Activated gamma-delta T cell (primary cell): ENCODE data around the gene HDGF.

Experiments used
- DNase-seq: peaks from one replicate; lab custom pipeline; 2025; lab: John Stamatoyannopoulos, UW
- total RNA-seq, 2 donors: gene quantifications; one replicate each; lab custom pipeline; 2026; lab: John Stamatoyannopoulos, UW

The HDGF gene
- total RNA-seq, result 140 to 195 reads per million in 2 donors

DNA sequence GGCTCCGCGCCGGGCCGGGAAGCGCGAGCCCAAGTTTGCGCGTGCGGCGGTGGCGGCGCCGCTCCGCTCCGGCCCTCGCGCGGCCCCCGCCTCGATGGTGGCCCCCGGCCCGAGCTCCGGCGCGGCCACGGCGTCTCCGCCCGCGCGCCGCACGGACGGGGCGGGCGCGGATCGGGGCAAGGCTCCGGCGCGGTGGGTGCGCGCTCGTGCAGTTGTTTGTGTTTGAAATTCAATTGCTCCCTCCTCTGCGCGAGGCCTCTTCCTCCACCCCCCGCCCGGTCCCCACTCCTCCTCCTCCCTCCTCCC lies at the start of gene HDGF:
TSS of gene HDGF (minus strand) at position 225 of the 306 bp plus-strand sequence. CDS start 246 bp downstream, outside the sequence.
- DNase-seq, result no peak

- no peak for DNase-seq
Measured at GRCh38 chr1:156797212-156797871, 45.9 kb upstream of the HDGF start.

- DNase-seq, result no peak
Measured at GRCh38 chr1:156796340-156797097, 45.0 kb upstream of the HDGF start.

DNA sequence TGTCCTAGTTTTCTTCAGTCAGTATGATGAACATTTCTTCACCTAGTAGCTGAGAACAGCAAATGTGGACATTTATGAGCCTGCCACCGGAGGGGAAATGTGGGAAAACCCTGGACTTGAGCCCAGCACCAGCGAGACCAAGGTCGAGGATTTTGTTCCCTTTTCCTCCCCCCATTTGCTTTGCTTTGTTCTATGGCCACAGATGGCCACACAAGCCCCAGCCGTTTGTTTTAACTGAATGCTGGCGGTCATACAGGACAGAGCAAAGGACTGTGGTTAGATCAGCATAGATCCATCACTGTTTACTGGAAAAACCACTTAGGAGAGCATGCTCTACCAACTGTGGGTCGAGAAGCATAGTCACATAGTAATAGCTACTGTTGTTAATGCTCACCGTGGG lies 44.3 kb upstream of the HDGF start:
- DNase-seq, result no peak

- no peak for DNase-seq
Measured at GRCh38 chr1:156795374-156795733, 43.9 kb upstream of the HDGF start.

DNA sequence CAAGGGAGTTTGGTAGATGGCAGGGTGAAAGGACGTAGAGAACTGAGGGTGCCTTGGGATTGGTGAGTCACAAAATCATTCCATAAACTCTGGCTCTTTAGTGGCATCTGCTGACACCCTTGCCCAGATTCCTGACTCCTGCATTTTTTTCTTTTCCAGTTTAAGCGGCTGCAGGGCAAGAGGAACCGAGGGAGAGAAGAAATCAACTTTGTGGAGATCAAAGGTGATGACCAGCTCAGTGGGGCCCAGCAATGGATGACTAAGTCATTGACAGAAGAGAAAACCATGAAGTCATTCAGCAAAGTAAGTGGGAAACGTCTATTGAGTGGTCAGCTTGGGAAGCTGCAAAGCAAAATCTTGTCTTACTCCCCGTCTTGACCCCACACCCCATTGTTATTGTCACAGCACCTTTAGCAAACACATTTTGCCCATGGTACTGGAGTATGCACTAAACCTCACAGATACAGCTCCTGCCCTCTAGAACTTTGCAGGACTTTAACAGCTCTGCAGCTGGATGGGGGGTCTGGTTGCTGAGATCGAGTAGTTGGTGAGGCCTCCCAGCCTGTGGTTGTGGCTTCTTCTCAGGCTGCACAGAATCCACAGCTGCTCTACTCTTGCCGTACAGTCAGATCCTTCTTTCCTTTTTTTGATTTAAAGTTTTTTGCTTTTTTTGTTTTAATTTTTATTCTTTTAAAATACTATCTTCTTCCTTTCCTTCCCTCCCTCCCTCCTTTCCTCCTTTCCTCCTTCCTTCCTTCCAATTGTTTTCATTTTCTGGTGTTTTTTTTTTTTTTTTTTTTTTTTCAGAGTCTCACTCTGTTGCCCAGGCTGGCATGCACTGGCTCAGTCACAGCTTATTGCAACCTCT lies 43.3 kb upstream of the HDGF start:
- DNase-seq, result no peak

DNA sequence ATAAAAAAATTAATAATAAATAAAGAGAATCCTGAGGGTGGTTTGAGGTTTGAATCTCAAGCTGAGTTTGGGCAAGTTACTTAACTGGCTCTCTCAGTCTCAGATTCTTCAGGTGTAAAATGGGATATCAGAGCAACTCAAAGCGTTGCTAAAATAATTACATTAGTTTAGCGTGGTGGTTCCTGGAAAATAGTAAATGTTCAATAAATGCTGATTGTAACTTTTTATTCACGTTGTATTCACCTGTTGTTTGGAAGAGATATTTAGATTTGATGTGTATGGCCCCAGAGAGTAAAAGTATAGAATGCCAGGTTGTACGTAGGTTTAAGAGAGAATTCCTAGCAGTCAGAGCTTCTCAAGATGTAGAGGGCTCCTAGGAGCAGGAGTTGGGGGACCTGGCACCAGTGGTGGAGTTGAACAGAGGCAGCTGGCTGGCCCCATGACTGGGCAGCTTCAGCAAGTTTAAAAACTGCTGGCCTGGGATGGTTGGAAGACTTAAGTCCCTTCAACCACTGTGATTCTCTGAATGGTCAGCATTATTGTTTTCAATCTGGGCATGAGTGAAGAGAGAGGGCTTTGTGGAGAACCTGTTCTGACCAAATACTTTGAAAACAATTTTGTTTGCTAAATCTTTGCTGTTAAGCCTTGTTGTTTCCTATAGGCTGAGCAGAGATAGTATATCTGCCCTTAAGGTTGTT lies 38.3 kb upstream of the HDGF start:
- no peak for DNase-seq

- DNase-seq, result no peak
Measured at GRCh38 chr1:156788136-156788535, 36.7 kb upstream of the HDGF start.

DNA sequence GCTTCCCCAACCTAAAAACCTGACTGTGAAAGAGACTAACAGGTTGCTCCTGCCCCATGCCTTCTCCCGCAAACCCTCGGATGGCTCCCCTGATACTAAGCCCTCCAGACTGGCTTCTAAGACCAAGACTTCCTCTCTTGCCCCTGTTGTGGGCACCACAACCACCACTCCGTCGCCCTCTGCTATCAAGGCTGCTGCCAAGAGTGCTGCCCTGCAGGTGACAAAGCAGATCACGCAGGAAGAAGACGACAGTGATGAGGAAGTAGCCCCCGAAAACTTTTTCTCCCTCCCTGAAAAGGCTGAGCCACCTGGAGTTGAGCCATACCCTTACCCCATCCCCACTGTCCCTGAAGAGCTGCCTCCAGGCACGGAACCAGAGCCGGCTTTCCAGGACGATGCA lies 35.2 kb upstream of the HDGF start:
- DNase-seq, result no peak

DNA sequence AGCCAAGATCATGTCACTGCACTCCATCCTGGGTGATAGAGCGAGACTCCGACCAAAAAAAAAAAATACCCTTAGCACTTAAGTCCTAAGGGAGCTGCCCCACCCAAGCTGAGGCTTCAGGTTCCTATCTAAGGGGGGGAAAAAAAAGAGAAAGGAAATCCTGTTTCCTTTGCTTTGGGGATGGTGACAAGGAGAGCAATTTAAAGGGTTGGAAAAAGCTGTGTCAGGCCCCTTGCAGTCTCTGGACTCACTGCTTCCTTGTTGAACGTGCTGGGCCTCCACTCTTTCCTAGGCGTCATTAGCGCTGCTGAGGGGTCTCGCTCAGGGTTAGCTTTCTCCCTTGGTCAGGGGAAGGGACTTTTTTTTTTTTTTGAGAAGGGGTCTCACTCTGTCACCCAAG lies 34.0 kb upstream of the HDGF start:
- DNase-seq, result no peak

- DNase-seq, result no peak
Measured at GRCh38 chr1:156781585-156782186, 30.2 kb upstream of the HDGF start.

- DNase-seq, result no peak
Measured at GRCh38 chr1:156777573-156777972, 26.1 kb upstream of the HDGF start.

DNA sequence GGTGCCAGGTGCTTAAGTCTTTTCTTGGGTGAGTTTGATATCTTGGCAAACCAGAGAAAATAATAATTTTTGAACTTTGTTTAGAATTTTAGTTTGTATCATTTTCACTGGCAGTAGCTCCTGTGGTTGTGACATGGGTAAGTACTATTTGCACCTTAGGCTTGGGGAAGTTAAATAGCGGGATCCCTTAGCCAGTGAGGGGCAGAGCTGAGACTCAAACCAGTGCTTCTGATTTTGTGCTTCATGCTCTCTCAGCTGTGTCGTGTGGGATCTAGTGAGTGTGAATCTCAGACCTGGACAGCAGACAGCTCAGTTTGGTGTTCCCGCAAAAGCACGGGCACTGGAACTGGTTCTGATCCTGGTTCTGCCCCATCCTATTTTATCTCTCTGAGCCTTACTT lies 25.5 kb upstream of the HDGF start:
- DNase-seq, result no peak

GRCh38 chr1:156775799-156776198 lies 24.3 kb upstream of the HDGF start:
- no peak for DNase-seq

GRCh38 chr1:156773607-156774006 lies 22.1 kb upstream of the HDGF start:
- DNase-seq, result no peak

- DNase-seq, result no peak
Measured at GRCh38 chr1:156772728-156773497, 21.4 kb upstream of the HDGF start.

DNA sequence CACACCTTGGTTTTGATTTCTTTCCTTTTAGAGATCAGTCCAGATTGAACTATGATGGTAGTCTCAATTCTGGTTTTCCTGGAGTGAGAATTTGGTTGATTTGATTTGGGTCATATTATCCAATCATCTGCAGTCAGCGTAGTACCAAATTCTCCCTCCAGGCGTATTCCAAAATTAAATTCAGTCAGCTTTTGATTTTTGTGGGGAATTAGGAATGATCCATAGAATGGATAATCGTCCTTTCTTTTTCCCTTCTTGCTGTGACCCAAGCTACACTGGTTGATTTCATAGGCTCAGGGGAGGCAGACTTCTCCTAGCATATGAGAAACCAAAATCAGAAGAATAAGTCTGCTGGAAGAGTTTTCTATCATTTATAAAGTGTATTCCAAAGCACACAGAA lies 20.7 kb upstream of the HDGF start:
- no peak for DNase-seq

DNA sequence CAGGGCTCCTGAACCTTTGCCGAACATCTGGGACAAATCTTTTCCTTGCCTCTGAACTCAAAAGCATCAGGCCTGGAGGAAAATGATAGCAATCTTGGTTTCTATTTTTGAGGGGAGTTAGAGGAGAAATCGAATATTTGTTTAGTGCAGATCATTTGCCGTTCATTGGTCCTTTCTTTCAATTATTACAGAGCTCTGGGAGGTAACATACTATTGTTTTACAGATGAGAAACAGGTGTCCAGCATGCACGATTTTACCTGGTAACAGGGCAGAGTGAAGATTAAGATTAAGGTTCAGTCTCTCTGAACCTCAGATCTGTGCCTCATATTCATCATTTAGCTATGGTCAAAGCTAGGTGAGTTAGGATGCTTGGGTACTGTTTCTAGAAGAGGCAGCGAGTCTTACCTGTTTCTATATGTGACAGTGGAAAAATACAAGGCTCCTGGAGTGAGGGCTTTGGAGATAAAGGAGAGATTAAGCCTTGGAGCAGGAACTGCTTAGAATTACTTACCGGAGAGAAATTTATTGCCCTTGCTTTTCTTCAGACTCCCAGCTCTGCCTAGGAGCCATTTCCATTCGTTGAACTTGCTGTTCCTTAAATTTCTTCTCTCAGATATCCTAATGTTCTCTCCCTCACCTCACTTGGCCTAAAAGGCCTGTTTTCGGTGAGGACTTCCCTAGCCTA lies 17.3 kb upstream of the HDGF start:
- no peak for DNase-seq

GRCh38 chr1:156767879-156768604 lies 16.6 kb upstream of the HDGF start:
- DNase-seq, result peak; percentile 40
